Measurements from ENCODE around the gene TTC33.

- TF ChIP-seq CTCF (IDR thresholded peaks at IDR 0.05) (no peak), POLR2AphosphoS5 (IDR thresholded peaks at IDR 0.05; ENCODE audit: low read depth, low read length) (no peak)
Observed at GRCh38 chr5:40492056-40492455, 263.7 kb downstream of the TTC33 start.
